ENCODE results near the gene NHSL1. TPM values are rescaled to one million over a fixed set of nuclear protein-coding genes. Genes with fewer than 3 reads are reported as not detected.

Gene NHSL1
- total and polyA plus RNA-seq, 7 donors = 6.5 to 17.5 (median 8.6) TPM

DNA sequence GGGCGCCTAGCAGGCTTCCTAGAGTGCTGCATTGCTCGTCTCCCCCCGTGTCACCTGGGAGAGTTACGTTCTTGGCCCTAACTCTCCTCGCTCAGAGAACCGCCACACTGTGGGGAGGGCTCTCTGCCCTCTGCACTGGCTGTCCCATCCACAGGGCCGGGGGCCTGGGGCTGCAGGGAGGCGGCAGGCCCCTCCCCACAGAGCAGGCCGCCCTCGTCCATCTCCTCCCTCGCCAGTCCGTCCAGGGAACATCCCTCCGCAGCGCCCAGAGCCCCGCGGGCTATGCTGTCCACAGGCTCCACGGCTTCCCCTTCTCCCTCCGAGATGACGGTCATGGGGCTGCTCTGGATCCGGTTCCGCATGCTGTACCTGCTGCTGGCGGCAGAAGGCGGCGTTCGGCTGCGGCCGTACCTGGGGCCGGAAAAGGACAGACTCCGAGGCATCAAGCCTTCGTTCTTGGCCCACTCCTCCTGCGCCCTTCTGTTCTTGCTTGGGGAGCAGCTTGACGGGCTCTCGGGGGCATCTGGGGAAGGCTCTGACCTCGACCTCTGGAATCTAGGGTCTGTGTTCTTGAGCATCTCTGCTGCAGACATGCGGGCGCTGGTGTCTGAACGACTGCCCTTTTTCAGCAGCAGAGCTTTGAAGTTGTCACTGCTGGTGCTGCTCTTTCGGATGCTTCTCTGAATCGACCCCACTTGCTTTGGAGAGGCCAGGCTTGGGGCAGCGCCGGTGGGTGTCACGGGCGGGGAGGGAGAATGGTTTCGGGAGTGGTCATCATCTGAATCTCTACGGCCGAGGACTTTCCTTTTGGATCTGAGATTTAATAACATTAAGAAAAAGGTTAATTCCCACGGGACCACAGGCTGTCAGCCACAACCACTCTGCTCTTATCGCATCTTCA lies 75.0 kb downstream of the NHSL1 start:
- intact Hi-C loops (cut with DNase I) = no loop called here
- no peak overlapping the region for H3K27ac ChIP-seq
- peaks cover 0 to 8% (median 5%) of the 10 kb centered on the region in 4 donors for H3K4me1 ChIP-seq
- DNase-seq = no peak
- no peaks in the 10 kb centered on the region for H3K27me3 ChIP-seq
- peaks cover 0 to 7% (median 3%) of the 10 kb centered on the region in 4 donors for H3K36me3 ChIP-seq
- H3K9me3 ChIP-seq = no peaks in the 10 kb centered on the region
- no peak overlapping the region for H3K4me3 ChIP-seq
- TF ChIP-seq EP300 (IDR thresholded peaks at IDR 0.05) (no peak), POLR2AphosphoS5 (IDR thresholded peaks at IDR 0.05) (no peak), POLR2A (IDR thresholded peaks at IDR 0.05) (no peak)
- TF ChIP-seq, protein P1, sequence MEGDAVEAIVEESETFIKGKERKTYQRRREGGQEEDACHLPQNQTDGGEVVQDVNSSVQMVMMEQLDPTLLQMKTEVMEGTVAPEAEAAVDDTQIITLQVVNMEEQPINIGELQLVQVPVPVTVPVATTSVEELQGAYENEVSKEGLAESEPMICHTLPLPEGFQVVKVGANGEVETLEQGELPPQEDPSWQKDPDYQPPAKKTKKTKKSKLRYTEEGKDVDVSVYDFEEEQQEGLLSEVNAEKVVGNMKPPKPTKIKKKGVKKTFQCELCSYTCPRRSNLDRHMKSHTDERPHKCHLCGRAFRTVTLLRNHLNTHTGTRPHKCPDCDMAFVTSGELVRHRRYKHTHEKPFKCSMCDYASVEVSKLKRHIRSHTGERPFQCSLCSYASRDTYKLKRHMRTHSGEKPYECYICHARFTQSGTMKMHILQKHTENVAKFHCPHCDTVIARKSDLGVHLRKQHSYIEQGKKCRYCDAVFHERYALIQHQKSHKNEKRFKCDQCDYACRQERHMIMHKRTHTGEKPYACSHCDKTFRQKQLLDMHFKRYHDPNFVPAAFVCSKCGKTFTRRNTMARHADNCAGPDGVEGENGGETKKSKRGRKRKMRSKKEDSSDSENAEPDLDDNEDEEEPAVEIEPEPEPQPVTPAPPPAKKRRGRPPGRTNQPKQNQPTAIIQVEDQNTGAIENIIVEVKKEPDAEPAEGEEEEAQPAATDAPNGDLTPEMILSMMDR (IDR thresholded peaks at IDR 0.05) = no peak
- WGBS, 2 donors = 95 to 96% methylated on average over 48 of the region's 48 CpGs

DNA sequence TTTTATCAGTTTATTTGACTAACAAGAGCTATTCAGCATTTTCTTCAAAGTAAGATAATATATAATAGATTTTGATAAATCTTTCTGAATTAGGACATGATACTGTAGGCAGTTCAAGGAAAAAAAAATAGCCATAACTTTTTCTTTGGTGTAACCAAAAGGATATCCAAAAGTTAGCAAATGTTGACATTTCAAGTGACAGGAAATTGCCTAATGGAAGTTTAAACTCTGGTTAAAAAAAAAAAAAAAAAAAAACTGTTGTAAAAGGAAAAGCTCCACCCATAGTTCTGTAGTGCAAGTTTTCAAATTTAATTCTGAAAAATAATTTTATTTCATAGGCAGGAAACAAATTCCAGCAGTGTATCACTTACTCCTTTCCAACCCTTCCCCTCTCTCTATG lies 76.4 kb downstream of the NHSL1 start:
- no peak for DNase-seq
- Histone ChIP-seq H3K4me3 (no peak overlapping the region), H3K36me3 (peaks cover 0 to 14% (median 4%) of the 10 kb centered on the region in 4 donors), H3K27me3 (no peaks in the 10 kb centered on the region), H3K27ac (no peak overlapping the region), H3K9me3 (no peaks in the 10 kb centered on the region), H3K4me1 (no peaks in the 10 kb centered on the region)
- TF ChIP-seq POLR2AphosphoS5 (IDR thresholded peaks at IDR 0.05) (no peak), EP300 (IDR thresholded peaks at IDR 0.05) (no peak), POLR2A (IDR thresholded peaks at IDR 0.05) (no peak)
- TF ChIP-seq, protein P1 (IDR thresholded peaks at IDR 0.05) = no peak
- intact Hi-C loops (cut with DNase I) = no loop called here

DNA sequence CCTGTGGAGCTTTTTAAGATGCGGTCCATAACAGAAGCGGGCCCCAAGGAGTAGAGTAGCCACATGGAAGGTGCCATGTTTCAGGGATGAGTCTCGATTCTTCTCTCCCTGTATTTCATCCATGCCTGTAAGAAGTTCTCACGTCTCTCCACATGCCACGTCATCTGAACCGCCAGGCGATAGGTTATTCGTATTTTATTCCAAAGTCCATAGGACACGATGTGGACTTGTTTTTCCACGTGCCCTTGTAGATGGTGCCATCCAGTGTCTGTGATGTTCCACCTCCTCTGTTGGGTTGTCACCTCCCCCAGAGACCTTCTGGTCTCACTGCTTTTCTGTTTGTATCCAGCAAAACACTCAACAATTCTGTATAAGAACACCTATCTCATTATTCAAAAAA lies 77.7 kb downstream of the NHSL1 start:
- WGBS, 2 donors = 94 to 97% methylated on average over 10 of the region's 10 CpGs
- H3K27me3 ChIP-seq = no peaks in the 10 kb centered on the region
- H3K36me3 ChIP-seq = peaks cover 0 to 19% (median 4%) of the 10 kb centered on the region in 4 donors
- intact Hi-C loops (cut with DNase I) = no loop called here
- no peaks in the 10 kb centered on the region for H3K4me1 ChIP-seq
- H3K4me3 ChIP-seq = no peak overlapping the region
- DNase-seq = no peak
- TF ChIP-seq, protein P1 (IDR thresholded peaks at IDR 0.05) = no peak
- TF ChIP-seq POLR2AphosphoS5 (IDR thresholded peaks at IDR 0.05) = no peak
- TF ChIP-seq POLR2A (IDR thresholded peaks at IDR 0.05) = no peak
- no peak for TF ChIP-seq EP300 (IDR thresholded peaks at IDR 0.05)
- no peak overlapping the region for H3K27ac ChIP-seq
- no peaks in the 10 kb centered on the region for H3K9me3 ChIP-seq

DNA sequence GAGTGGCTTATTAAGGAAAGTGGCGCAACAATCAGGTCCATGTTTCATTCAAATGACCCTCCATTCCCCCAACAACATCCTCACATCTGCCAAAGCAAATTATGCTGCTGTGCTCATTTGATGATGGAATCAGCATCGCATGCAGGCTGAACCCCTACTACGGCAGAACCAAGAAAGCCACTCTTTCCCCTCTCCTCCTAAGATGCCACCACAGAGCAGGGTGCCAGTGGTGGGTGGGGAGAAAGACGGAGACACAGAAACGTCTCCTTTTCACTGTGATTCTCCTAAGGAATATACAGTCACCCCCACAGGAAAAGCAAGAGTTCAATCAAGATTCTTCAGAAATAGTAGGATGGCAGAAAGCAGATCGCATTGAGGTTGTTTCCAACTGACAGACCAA lies 78.2 kb downstream of the NHSL1 start:
- 77 to 78% methylated on average over 6 of the region's 6 CpGs for WGBS, 2 donors
- TF ChIP-seq POLR2AphosphoS5 (IDR thresholded peaks at IDR 0.05) = no peak
- TF ChIP-seq, protein P1 (IDR thresholded peaks at IDR 0.05) = no peak
- TF ChIP-seq POLR2A (IDR thresholded peaks at IDR 0.05) = no peak
- TF ChIP-seq EP300 (IDR thresholded peaks at IDR 0.05) = no peak
- Histone ChIP-seq H3K36me3 (peaks cover 0 to 19% (median 4%) of the 10 kb centered on the region in 4 donors), H3K9me3 (no peaks in the 10 kb centered on the region), H3K27me3 (no peaks in the 10 kb centered on the region), H3K27ac (no peak overlapping the region), H3K4me3 (no peak overlapping the region), H3K4me1 (no peaks in the 10 kb centered on the region)
- no peak for DNase-seq
- intact Hi-C loops (cut with DNase I) = no loop called here

All from sigmoid colon (tissue), 7 donors.